Fibroblast of the aortic adventitia (primary cell): ENCODE data around the gene TIMM44. TPM values are rescaled to one million over a fixed set of nuclear protein-coding genes. Genes with fewer than 3 reads are reported as not detected.

ENCODE experiments used
- DNase-seq: peaks from one replicate; pipeline ENCODE4 v3.0.0-alpha.2; 2010; ENCODE audit warnings: low read depth
- H3K4me3 ChIP-seq: 2 replicates; pipeline ENCODE4 v1.5.1; 2011; ENCODE audit warnings: low read depth, mild to moderate bottlenecking, control low read depth, low read length, moderate library complexity
- CTCF ChIP-seq: IDR thresholded peaks from 2 replicates; pipeline ENCODE4 v1.5.1; 2011; ENCODE audit warnings: mild to moderate bottlenecking, low read length, control low read depth, inconsistent platforms; ENCODE audit not compliant: insufficient read depth
- total RNA-seq: library from RNA; depleted of rRNA; stranded (reverse); fragments of >200 nt; gene quantifications from 2 replicates; pipeline ENCODE4 v1.2.3, GENCODE V29; 2012; ENCODE audit warnings: low replicate concordance

TIMM44 gene
- total RNA-seq, 1 donor, result 40.7 TPM

- no peak for DNase-seq
- TF ChIP-seq CTCF, result no peak
- H3K4me3 ChIP-seq, result no peak overlapping the region
These were observed 42.0 kb upstream of the TIMM44 start for GRCh38 chr19:7985481-7985911.

- H3K4me3 ChIP-seq, result no peak overlapping the region
- no peak for DNase-seq
- no peak for TF ChIP-seq CTCF
These were observed 40.8 kb upstream of the TIMM44 start for GRCh38 chr19:7983995-7984837.

GRCh38 chr19:7983286-7983950 is 40.0 kb upstream of the TIMM44 start:
- DNase-seq, result no peak
- no peak for TF ChIP-seq CTCF
- no peak overlapping the region for H3K4me3 ChIP-seq

- DNase-seq, result no peak
- TF ChIP-seq CTCF, result no peak
- no peak overlapping the region for H3K4me3 ChIP-seq
These were observed 39.2 kb upstream of the TIMM44 start for GRCh38 chr19:7982651-7983099.

GRCh38 chr19:7982103-7982502 is 38.6 kb upstream of the TIMM44 start:
- DNase-seq, result no peak
- no peak overlapping the region for H3K4me3 ChIP-seq
- no peak for TF ChIP-seq CTCF

- no peak for DNase-seq
- H3K4me3 ChIP-seq, result no peak overlapping the region
- TF ChIP-seq CTCF, result no peak
These were observed 38.2 kb upstream of the TIMM44 start for GRCh38 chr19:7981661-7982060.
